Astrocyte of the spinal cord (primary cell): ENCODE results near the gene OR9Q1.

Experiments used
- DNase-seq: peaks from one replicate; pipeline ENCODE4 v3.0.0; 2011; ENCODE audit warnings: low read depth, low spot score
- H3K4me3 ChIP-seq: 2 replicates; pipeline ENCODE4 v1.5.1; 2011; ENCODE audit warnings: low read depth, mild to moderate bottlenecking, low read length, moderate library complexity
- in situ Hi-C: cut with HindIII; loops from 2 replicates; pipeline ENCODE4 v1.10.0; 2017; ENCODE audit warnings: low sequenced_read_pairs
- TF ChIP-seq, protein P1 (sequence below): IDR thresholded peaks from 2 replicates; pipeline ENCODE4 v1.5.1; 2012; ENCODE audit warnings: low read depth, mild to moderate bottlenecking, low read length, inconsistent platforms

Gene OR9Q1, protein sequence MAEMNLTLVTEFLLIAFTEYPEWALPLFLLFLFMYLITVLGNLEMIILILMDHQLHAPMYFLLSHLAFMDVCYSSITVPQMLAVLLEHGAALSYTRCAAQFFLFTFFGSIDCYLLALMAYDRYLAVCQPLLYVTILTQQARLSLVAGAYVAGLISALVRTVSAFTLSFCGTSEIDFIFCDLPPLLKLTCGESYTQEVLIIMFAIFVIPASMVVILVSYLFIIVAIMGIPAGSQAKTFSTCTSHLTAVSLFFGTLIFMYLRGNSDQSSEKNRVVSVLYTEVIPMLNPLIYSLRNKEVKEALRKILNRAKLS

DNA sequence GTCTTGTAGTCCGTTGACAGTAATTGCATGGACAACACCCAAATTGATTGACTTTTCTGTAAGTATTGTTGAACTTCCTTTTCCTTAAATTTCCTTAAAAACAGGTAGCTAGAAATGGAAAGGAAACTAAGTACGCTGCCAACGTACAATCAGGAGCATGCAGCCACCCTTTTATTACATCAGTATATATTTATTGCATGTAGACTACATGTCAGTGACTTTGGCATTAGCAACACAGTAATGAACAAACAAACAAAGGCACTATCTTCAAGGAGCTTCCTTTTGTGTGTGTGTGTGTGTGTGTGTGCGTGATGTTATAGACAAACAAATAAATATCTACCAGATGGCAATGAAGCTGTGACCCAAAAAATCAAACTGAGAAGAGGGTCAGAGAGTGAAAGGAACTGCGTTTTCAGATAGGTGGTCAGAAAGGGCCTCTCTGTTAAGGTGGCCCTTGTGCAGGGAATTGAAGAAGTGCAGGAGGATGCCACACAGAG lies at the start of gene OR9Q1:
Gene OR9Q1 (plus strand): TSS at position 447 of the 497 bp plus-strand sequence. CDS start 155,564 bp downstream, outside the sequence.
- TF ChIP-seq, protein P1, sequence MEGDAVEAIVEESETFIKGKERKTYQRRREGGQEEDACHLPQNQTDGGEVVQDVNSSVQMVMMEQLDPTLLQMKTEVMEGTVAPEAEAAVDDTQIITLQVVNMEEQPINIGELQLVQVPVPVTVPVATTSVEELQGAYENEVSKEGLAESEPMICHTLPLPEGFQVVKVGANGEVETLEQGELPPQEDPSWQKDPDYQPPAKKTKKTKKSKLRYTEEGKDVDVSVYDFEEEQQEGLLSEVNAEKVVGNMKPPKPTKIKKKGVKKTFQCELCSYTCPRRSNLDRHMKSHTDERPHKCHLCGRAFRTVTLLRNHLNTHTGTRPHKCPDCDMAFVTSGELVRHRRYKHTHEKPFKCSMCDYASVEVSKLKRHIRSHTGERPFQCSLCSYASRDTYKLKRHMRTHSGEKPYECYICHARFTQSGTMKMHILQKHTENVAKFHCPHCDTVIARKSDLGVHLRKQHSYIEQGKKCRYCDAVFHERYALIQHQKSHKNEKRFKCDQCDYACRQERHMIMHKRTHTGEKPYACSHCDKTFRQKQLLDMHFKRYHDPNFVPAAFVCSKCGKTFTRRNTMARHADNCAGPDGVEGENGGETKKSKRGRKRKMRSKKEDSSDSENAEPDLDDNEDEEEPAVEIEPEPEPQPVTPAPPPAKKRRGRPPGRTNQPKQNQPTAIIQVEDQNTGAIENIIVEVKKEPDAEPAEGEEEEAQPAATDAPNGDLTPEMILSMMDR: no peak
- no peak for DNase-seq
- in situ Hi-C loops: no loop called here
- no peak within 1 kb of the TSS for H3K4me3 ChIP-seq

DNA sequence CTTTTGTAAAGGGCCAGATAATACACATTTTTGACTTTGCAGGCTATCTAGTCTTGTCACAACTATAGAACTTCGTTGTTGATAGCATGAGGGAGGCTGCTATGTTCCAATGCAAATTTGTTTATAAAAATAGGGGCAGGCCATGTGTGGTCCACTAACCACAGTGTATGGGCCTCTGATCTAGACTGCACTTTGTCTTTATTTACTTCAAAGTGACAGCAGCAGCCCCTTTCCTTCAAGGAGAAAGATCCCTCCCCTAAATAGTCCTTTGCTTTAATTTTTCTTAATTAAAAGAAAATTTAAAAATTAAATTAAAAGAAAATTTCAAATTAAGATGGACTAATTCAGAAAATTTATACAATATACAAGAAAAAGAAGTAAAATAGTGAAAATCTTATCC lies 49.5 kb upstream of the OR9Q1 start:
- no peak for DNase-seq
- in situ Hi-C loops: no loop called here
- TF ChIP-seq, protein P1: no peak
- H3K4me3 ChIP-seq: no peak overlapping the region

DNA sequence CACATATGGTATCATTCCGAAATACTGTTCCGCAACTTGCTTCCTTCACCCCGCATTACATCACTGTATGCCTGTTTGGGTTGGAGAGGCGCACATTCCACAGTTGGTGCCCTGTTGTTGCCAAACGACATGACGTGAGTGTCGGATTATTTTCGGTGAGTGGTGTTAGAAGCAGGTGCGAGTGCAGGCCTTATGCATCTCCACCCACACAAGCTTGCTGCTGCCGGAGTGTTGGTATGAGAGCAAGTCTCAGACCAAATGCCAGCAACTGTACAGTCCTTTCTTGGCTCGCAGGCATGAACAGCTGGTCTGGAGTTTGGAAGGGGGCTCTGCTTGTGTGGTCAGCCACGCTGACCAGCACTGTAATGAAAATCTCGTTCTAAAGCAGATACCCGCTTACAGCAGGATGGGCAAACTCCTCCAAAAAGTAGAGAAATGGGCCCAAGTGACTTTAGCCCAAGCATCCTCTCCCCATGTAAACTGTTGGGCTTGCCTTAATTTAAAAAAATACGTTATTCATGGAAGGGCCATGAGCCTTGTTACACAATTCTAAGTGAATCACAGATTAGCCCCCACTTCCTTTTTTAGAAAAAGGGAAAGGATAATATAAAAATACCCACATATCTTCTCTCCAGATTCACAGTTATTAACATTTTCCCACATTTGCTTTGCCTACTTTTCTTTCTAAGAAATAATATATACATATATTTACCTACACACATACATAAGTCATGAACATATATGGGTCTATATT lies 48.7 kb upstream of the OR9Q1 start:
- no peak overlapping the region for H3K4me3 ChIP-seq
- in situ Hi-C loops: no loop called here
- TF ChIP-seq, protein P1: no peak
- DNase-seq: peak; percentile 1

DNA sequence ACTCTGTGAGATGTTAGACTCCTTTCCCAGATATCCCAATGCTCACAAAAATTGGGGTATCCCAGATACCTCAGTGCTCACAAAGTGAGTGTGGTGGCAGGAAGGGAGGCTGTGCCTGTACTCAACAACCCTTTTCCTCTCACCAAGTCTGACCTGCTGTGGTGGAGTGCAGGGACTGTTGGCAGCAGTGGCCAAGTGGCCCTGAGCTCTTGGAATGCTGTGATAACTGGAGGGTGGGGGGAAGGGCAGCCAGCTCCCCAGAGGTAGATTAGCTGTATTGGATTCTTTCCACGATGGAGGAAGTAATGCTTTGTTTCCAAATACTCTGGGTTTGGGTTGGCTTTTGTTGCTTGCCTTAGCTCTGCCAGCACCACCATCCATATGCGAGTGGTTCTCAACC lies 46.0 kb upstream of the OR9Q1 start:
- TF ChIP-seq, protein P1: no peak
- DNase-seq: no peak
- in situ Hi-C loops: no loop called here
- H3K4me3 ChIP-seq: no peak overlapping the region

DNA sequence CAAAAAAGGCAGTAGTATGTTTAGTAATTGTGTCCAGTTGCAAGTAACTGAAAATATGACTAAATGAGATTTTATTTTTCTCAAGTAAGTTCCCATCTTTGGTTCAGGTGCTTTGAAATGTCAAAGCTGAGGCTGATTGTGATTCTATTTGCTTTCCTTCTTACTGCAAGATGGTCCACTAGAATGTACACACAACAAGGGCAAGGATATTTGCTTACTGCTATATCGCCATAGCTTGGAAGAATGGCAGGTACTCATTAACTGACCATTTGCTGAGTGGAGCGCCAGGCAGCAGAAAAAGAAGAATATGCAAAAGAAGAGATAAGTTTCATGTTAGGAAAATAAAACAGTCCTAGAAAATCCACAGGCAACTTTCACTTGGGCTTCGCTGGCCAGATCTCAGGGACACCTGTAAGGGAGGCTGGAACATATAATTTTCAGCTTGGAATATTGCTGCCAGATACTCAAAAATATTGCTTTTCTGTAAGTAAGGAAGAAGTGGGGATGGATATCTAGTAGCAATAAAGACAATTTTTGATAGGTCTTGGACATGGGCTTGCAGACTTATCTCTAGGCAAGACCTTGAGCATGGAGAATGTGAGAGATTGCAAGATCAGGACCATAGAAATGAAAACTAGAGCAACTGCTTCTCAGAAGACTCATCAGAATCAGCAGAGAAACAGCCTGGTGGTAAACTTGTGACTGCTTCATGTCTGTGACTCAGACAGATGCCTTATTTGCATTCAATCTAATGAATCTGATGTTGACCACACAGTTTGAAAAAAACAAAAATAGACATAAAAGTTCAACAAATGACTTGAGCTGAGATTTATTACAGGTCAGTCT lies 44.8 kb upstream of the OR9Q1 start:
- in situ Hi-C loops: no loop called here
- TF ChIP-seq, protein P1: no peak
- no peak overlapping the region for H3K4me3 ChIP-seq
- no peak for DNase-seq

DNA sequence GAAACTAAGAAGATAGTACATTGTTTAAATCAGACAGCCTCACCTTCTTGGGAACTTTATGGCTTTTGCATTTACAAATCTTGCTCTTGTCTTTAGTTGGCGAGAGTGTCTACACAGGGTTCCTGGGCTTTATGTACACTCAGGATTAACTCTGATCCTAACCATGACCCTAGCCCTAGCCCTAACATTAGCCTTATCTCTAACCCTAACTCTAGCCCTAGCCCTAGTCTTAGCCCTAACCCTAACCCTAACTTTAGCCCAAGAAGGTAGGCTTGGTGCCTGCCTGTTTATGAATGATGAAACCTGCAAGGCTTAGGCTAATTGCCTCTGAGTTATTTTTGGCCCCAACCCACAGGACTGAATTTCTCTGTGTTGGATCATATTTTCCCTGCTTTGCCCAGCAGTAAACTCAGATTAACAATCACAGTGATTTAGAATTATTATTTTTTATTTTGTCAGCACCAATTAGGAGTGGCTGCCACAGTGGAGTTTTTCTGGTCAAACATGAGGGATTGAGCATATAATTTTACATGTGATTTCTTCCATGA lies 44.1 kb upstream of the OR9Q1 start:
- in situ Hi-C loops: no loop called here
- TF ChIP-seq, protein P1: no peak
- H3K4me3 ChIP-seq: no peak overlapping the region
- DNase-seq: no peak
